ENCODE measurements around the gene SDHB. TPM values are rescaled to one million over a fixed set of nuclear protein-coding genes. Genes with fewer than 3 reads are reported as not detected.

The SDHB gene
- total RNA-seq, 1 experiment from 2014 or later = 336 TPM

- Histone ChIP-seq H3K9me2 (replicated peaks; ENCODE audit: low read length) (no peaks in the 10 kb centered on the region), H3K27ac (ENCODE audit: low read length) (no peak overlapping the region), H4K20me1 (ENCODE audit: low read length) (no peaks in the 10 kb centered on the region), H3F3A (ENCODE audit: low read length, unreplicated experiment) (no peaks in the 10 kb centered on the region), H3K36me3 (ENCODE audit: low read depth, low read length) (no peaks in the 10 kb centered on the region), H2AFZ (ENCODE audit: low read length) (no peak overlapping the region), H3K9ac (ENCODE audit: low read length) (no peak overlapping the region), H3K4me2 (ENCODE audit: low read length) (no peak overlapping the region), H3K4me1 (ENCODE audit: insufficient read depth, low read length) (0 out of 2 replicates have a peak, but pooled peaks cover 4% of the 10 kb centered on the region), H3K4me3 (ENCODE audit: low read length) (no peak overlapping the region), H3K9me3 (ENCODE audit: low read length) (no peaks in the 10 kb centered on the region), H3K79me2 (ENCODE audit: low read length) (no peaks in the 10 kb centered on the region), H3K27me3 (ENCODE audit: low read length) (no peaks in the 10 kb centered on the region)
- no peak for ATAC-seq
- no peak for DNase-seq
- intact Hi-C loops (cut with micrococcal nuclease) = no loop called here
- no TSS peak for BruUV-seq (replicated peaks)
- TF ChIP-seq CTCF (conservative IDR thresholded peaks at IDR 0.05; ENCODE audit: low read depth, low read length) = no peak
- ChIA-PET POLR2A (ENCODE audit: unreplicated experiment) (no interaction called here), CTCF (no interaction called here)
Measured at GRCh38 chr1:17099616-17100340, 45.9 kb upstream of the SDHB start.

GRCh38 chr1:17098446-17099317 is 44.9 kb upstream of the SDHB start:
- no peaks in the 10 kb centered on the region for H3K79me2 ChIP-seq (ENCODE audit: low read length)
- no peaks in the 10 kb centered on the region for H3K36me3 ChIP-seq (ENCODE audit: low read depth, low read length)
- H3K9ac ChIP-seq (ENCODE audit: low read length) = no peak overlapping the region
- ChIA-PET CTCF (no interaction called here), POLR2A (ENCODE audit: unreplicated experiment) (no interaction called here)
- H3K27me3 ChIP-seq (ENCODE audit: low read length) = no peaks in the 10 kb centered on the region
- H3K4me1 ChIP-seq (ENCODE audit: insufficient read depth, low read length) = 0 out of 2 replicates have a peak, but pooled peaks cover 4% of the 10 kb centered on the region
- no peak overlapping the region for H3K4me3 ChIP-seq (ENCODE audit: low read length)
- no TSS peak for BruUV-seq (replicated peaks)
- no peaks in the 10 kb centered on the region for H3K9me2 ChIP-seq (replicated peaks; ENCODE audit: low read length)
- H2AFZ ChIP-seq (ENCODE audit: low read length) = no peak overlapping the region
- TF ChIP-seq EZH2 (IDR thresholded peaks at IDR 0.05; ENCODE audit: low read length, unreplicated experiment) (no peak), EZH2phosphoT487 (IDR thresholded peaks at IDR 0.05; ENCODE audit: borderline replicate concordance, low read length) (no peak), CTCF (conservative IDR thresholded peaks at IDR 0.05; ENCODE audit: low read depth, low read length) (no peak)
- H4K20me1 ChIP-seq (ENCODE audit: low read length) = no peaks in the 10 kb centered on the region
- H3F3A ChIP-seq (ENCODE audit: low read length, unreplicated experiment) = no peaks in the 10 kb centered on the region
- no peak overlapping the region for H3K4me2 ChIP-seq (ENCODE audit: low read length)
- no peak for ATAC-seq
- intact Hi-C loops (cut with micrococcal nuclease) = no loop called here
- no peaks in the 10 kb centered on the region for H3K9me3 ChIP-seq (ENCODE audit: low read length)
- DNase-seq = no peak
- H3K27ac ChIP-seq (ENCODE audit: low read length) = no peak overlapping the region

- no TSS peak for BruUV-seq (replicated peaks)
- peak; percentile 13 for DNase-seq
- CTCF ChIA-PET = no interaction called here
Measured at GRCh38 chr1:17097787-17098186, 44.0 kb upstream of the SDHB start.

More at GRCh38 chr1:17097787-17098186, 44.0 kb upstream of the SDHB start:
- intact Hi-C loops (cut with micrococcal nuclease) = no loop called here
- Histone ChIP-seq H3K36me3 (ENCODE audit: low read depth, low read length) (no peaks in the 10 kb centered on the region), H3K4me1 (ENCODE audit: insufficient read depth, low read length) (0 out of 2 replicates have a peak, but pooled peaks cover 4% of the 10 kb centered on the region), H3K9me2 (replicated peaks; ENCODE audit: low read length) (no peaks in the 10 kb centered on the region), H3K4me2 (ENCODE audit: low read length) (no peak overlapping the region), H2AFZ (ENCODE audit: low read length) (peak overlapping the region; percentile 48; the same call in 1 of the 2 replicates), H4K20me1 (ENCODE audit: low read length) (no peaks in the 10 kb centered on the region), H3K9me3 (ENCODE audit: low read length) (no peaks in the 10 kb centered on the region), H3K4me3 (ENCODE audit: low read length) (no peak overlapping the region), H3K27ac (ENCODE audit: low read length) (no peak overlapping the region), H3K27me3 (ENCODE audit: low read length) (no peaks in the 10 kb centered on the region), H3K9ac (ENCODE audit: low read length) (no peak overlapping the region), H3K79me2 (ENCODE audit: low read length) (no peaks in the 10 kb centered on the region), H3F3A (ENCODE audit: low read length, unreplicated experiment) (no peaks in the 10 kb centered on the region)
- POLR2A ChIA-PET (ENCODE audit: unreplicated experiment) = no interaction called here
- no peak for TF ChIP-seq EZH2phosphoT487 (IDR thresholded peaks at IDR 0.05; ENCODE audit: borderline replicate concordance, low read length)
- no peak for TF ChIP-seq EZH2 (IDR thresholded peaks at IDR 0.05; ENCODE audit: low read length, unreplicated experiment)
- TF ChIP-seq CTCF (conservative IDR thresholded peaks at IDR 0.05; ENCODE audit: low read depth, low read length) = no peak
- ATAC-seq = peak; percentile 40
